HepG2 (cell line): ENCODE results near the gene SULT2B1. TPM values are rescaled to one million over a fixed set of nuclear protein-coding genes. Genes with fewer than 3 reads are reported as not detected.

Source experiments
- FOSL2 ChIP-seq: sonication (generic); formaldehyde crosslinking; IDR thresholded peaks from 2 replicates; pipeline ENCODE4 v1.4.0; 2020; ENCODE audit warnings: missing genetic modification reagents
- FOXA3 ChIP-seq: IDR thresholded peaks from 2 replicates; pipeline ENCODE4 v1.6.1; 2016; ENCODE audit warnings: missing genetic modification reagents, missing compliant biosample characterization
- MATR3 ChIP-seq: sonication (generic); formaldehyde crosslinking; IDR thresholded peaks from 2 replicates; pipeline ENCODE4 v1.4.0; 2020; ENCODE audit warnings: missing genetic modification reagents
- NONO ChIP-seq, 2 experiments: fragments of 450-650 bp in 1 of 2; sonication (generic) in 1 of 2; formaldehyde crosslinking in 1 of 2; IDR thresholded peaks in 1 of 2; conservative IDR thresholded peaks in 1 of 2; 2 replicates each; pipeline versions ENCODE4 v1.6.1 to v1.8.0; 2017 to 2022; ENCODE audit warnings: mild to moderate bottlenecking in 1 of 2, missing genetic modification reagents in 1 of 2, moderate library complexity in 1 of 2
- SMC3 ChIP-seq: IDR thresholded peaks from 2 replicates; pipeline ENCODE4 v1.6.1; 2011; ENCODE audit warnings: low read length, improper control_type of control experiment
- TP53 ChIP-seq: sonication (generic); formaldehyde crosslinking; conservative IDR thresholded peaks from 2 replicates; pipeline ENCODE4 v1.4.0; 2020; ENCODE audit warnings: missing genetic modification reagents
- ZNF260 ChIP-seq: sonication (generic); formaldehyde crosslinking; IDR thresholded peaks from 2 replicates; pipeline ENCODE4 v1.4.0; 2020; ENCODE audit warnings: missing genetic modification reagents, low read depth, mild to moderate bottlenecking, borderline replicate concordance
- ZNF335 ChIP-seq: sonication (generic); formaldehyde crosslinking; IDR thresholded peaks from 2 replicates; pipeline ENCODE4 v1.4.0; 2020; ENCODE audit warnings: missing genetic modification reagents
- ZNF350 ChIP-seq: sonication (generic); formaldehyde crosslinking; IDR thresholded peaks from 2 replicates; pipeline ENCODE4 v1.4.0; 2020; ENCODE audit warnings: mild to moderate bottlenecking, low read depth, missing genetic modification reagents, borderline replicate concordance
- ZNF441 ChIP-seq: sonication (generic); formaldehyde crosslinking; IDR thresholded peaks from 2 replicates; pipeline ENCODE4 v1.7.0; 2021; ENCODE audit warnings: missing genetic modification reagents, borderline replicate concordance
- ZNF556 ChIP-seq: sonication (generic); formaldehyde crosslinking; IDR thresholded peaks from 2 replicates; pipeline ENCODE4 v1.4.0; 2020; ENCODE audit warnings: mild to moderate bottlenecking, missing genetic modification reagents, borderline replicate concordance
- ZNF577 ChIP-seq: sonication (generic); formaldehyde crosslinking; IDR thresholded peaks from 2 replicates; pipeline ENCODE4 v1.4.0; 2020; ENCODE audit warnings: mild to moderate bottlenecking, low read depth, missing genetic modification reagents, borderline replicate concordance
- ZNF678 ChIP-seq: sonication (generic); formaldehyde crosslinking; IDR thresholded peaks from 2 replicates; pipeline ENCODE4 v1.4.0; 2020; ENCODE audit warnings: mild to moderate bottlenecking, missing genetic modification reagents
- ZNF792 ChIP-seq: IDR thresholded peaks from 2 replicates; pipeline ENCODE4 v1.6.1; 2016
- polyA plus RNA-seq, 8 experiments: library from polyadenylated mRNA; depleted of rRNA in 3 of 8; stranded (reverse) in 7 of 8; unstranded in 1 of 8; fragments of >200 nt; fragmentation: Illumina TruSeq in 4 of 8; extraction: Trizol in 4 of 8; gene quantifications; 2 replicates each; pipeline versions ENCODE4 v1.2.1 to v1.2.3, GENCODE V29; 2011 to 2016; ENCODE audit warnings: low read depth in 4 of 8, missing spikeins in 1 of 8, mixed read lengths in 1 of 8; ENCODE audit not compliant: insufficient read depth in 1 of 8
- total RNA-seq, 5 experiments: library from RNA; depleted of rRNA; stranded (reverse); fragments of >200 nt; fragmentation: Illumina TruSeq; extraction: Trizol; gene quantifications; 2 replicates each; pipeline ENCODE4 v1.2.3, GENCODE V29; 2016; ENCODE audit warnings: low read depth in 1 of 5
- TF ChIP-seq, protein P1 (sequence below), 2 experiments: sonication (generic) in 1 of 2; formaldehyde crosslinking in 1 of 2; IDR thresholded peaks; 2 replicates each; pipeline versions ENCODE4 v1.6.1 to v1.9.0; 2014 to 2022; ENCODE audit warnings: antibody characterized with exemption in 1 of 2, borderline replicate concordance in 1 of 2, inconsistent platforms in 1 of 2, low read depth in 1 of 2, missing genetic modification reagents in 1 of 2
- TF ChIP-seq, protein P2 (sequence below): sonication (generic); formaldehyde crosslinking; IDR thresholded peaks from 2 replicates; pipeline ENCODE4 v1.4.0; 2020; ENCODE audit warnings: missing genetic modification reagents
- TF ChIP-seq, protein P3 (sequence below): sonication (generic); formaldehyde crosslinking; IDR thresholded peaks from 2 replicates; pipeline ENCODE4 v1.9.0; 2022; ENCODE audit warnings: low read depth, missing genetic modification reagents
- TF ChIP-seq, protein P4 (sequence below): sonication (generic); formaldehyde crosslinking; IDR thresholded peaks from 2 replicates; pipeline ENCODE4 v1.4.0; 2020; ENCODE audit warnings: mild to moderate bottlenecking, missing genetic modification reagents, borderline replicate concordance

SULT2B1 gene
- total and polyA plus RNA-seq, 2 of the 13 experiments (the other 11 are each of a cell fraction or from before 2014, with no cell fraction given), result 0.13 TPM; not detected in 1

DNA sequence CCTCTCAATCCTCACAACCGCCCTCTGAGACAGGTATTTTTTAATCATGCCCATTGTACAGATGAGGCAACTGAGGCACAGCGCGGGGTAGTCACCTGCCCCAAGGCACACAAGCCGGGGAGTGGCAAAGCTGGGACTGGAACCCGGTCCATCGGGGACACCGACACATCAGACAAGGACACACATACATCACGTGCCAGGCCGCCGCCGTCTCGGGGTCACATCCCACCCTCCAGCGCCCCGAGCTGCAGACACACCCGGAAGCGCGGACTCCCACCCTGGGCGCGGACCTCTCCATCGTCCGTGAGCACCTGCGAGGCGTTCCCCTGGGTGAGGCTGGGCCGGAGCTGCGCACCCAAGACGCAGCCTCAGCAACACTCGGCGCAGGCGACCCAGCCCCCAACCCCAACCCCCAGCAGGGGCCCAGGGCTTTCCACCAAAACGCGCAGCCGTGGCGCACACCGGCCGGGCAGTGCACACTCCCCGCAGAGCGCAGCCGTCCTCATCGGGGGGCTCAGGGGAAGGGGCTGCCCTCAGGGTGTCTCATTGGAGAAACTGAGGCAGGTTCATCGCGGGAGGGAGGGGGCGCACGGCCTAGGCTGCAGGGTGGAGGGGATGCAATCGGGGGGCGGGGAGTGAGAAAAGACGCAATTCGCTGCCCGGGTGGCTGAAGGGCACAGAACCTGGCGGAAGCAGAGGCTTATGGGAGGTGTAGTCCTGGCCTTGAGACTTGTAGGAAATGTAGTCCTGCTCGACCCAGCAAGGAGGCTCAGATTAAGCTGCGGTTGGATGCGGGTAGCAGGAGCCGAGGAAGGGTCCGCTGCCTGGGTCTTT, 38.5 kb upstream of the SULT2B1 start (continued):
- no peak for TF ChIP-seq ZNF260 (CRISPR knock-in tag)
- 0 out of 2 replicates have a peak, but pooled peaks have one; percentile 44 for TF ChIP-seq ZNF792 (CRISPR knock-in tag)
- no peak for TF ChIP-seq TP53 (CRISPR knock-in tag)
- TF ChIP-seq FOSL2 (CRISPR knock-in tag), result peak; percentile 5; the same call in 1 of the 2 replicates
- TF ChIP-seq ZNF556 (CRISPR knock-in tag), result no peak
- TF ChIP-seq, protein P1, sequence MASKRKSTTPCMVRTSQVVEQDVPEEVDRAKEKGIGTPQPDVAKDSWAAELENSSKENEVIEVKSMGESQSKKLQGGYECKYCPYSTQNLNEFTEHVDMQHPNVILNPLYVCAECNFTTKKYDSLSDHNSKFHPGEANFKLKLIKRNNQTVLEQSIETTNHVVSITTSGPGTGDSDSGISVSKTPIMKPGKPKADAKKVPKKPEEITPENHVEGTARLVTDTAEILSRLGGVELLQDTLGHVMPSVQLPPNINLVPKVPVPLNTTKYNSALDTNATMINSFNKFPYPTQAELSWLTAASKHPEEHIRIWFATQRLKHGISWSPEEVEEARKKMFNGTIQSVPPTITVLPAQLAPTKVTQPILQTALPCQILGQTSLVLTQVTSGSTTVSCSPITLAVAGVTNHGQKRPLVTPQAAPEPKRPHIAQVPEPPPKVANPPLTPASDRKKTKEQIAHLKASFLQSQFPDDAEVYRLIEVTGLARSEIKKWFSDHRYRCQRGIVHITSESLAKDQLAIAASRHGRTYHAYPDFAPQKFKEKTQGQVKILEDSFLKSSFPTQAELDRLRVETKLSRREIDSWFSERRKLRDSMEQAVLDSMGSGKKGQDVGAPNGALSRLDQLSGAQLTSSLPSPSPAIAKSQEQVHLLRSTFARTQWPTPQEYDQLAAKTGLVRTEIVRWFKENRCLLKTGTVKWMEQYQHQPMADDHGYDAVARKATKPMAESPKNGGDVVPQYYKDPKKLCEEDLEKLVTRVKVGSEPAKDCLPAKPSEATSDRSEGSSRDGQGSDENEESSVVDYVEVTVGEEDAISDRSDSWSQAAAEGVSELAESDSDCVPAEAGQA (IDR thresholded peaks at IDR 0.05; ENCODE audit: low read depth), result 0 out of 2 replicates have a peak, but pooled peaks have one; percentile 16
- TF ChIP-seq, protein P1 (CRISPR knock-in tag; IDR thresholded peaks at IDR 0.05; ENCODE audit: borderline replicate concordance), result no peak
- TF ChIP-seq ZNF577 (CRISPR knock-in tag), result no peak
- TF ChIP-seq NONO (IDR thresholded peaks at IDR 0.05), result no peak
- peak; percentile 42; the same call in 1 of the 2 replicates for TF ChIP-seq NONO (CRISPR knock-in tag; conservative IDR thresholded peaks at IDR 0.05)
- TF ChIP-seq FOXA3 (CRISPR knock-in tag), result no peak
- no peak for TF ChIP-seq ZNF335 (CRISPR knock-in tag)
- TF ChIP-seq, protein P2, sequence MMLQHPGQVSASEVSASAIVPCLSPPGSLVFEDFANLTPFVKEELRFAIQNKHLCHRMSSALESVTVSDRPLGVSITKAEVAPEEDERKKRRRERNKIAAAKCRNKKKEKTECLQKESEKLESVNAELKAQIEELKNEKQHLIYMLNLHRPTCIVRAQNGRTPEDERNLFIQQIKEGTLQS (CRISPR knock-in tag), result no peak
- TF ChIP-seq ZNF678 (CRISPR knock-in tag), result 0 out of 2 replicates have a peak, but pooled peaks have one; percentile 23
- TF ChIP-seq, protein P3, sequence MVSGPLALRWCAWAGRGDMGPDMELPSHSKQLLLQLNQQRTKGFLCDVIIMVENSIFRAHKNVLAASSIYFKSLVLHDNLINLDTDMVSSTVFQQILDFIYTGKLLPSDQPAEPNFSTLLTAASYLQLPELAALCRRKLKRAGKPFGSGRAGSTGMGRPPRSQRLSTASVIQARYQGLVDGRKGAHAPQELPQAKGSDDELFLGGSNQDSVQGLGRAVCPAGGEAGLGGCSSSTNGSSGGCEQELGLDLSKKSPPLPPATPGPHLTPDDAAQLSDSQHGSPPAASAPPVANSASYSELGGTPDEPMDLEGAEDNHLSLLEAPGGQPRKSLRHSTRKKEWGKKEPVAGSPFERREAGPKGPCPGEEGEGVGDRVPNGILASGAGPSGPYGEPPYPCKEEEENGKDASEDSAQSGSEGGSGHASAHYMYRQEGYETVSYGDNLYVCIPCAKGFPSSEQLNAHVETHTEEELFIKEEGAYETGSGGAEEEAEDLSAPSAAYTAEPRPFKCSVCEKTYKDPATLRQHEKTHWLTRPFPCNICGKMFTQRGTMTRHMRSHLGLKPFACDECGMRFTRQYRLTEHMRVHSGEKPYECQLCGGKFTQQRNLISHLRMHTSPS (CRISPR knock-in tag), result no peak
- TF ChIP-seq SMC3, result no peak
- 0 out of 2 replicates have a peak, but pooled peaks have one; percentile 43 for TF ChIP-seq ZNF350 (CRISPR knock-in tag)
- TF ChIP-seq, protein P4, sequence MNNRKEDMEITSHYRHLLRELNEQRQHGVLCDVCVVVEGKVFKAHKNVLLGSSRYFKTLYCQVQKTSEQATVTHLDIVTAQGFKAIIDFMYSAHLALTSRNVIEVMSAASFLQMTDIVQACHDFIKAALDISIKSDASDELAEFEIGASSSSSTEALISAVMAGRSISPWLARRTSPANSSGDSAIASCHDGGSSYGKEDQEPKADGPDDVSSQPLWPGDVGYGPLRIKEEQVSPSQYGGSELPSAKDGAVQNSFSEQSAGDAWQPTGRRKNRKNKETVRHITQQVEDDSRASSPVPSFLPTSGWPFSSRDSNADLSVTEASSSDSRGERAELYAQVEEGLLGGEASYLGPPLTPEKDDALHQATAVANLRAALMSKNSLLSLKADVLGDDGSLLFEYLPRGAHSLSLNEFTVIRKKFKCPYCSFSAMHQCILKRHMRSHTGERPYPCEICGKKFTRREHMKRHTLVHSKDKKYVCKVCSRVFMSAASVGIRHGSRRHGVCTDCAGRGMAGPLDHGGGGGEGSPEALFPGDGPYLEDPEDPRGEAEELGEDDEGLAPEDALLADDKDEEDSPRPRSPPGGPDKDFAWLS (CRISPR knock-in tag), result no peak
- TF ChIP-seq MATR3 (CRISPR knock-in tag), result no peak
- no peak for TF ChIP-seq ZNF441
